ENCODE measurements around the gene CHCHD3. TPM values are rescaled to one million over a fixed set of nuclear protein-coding genes. Genes with fewer than 3 reads are reported as not detected.

CHCHD3 gene
- total RNA-seq, 1 donor from 2014 or later, result 42.6 TPM

DNA sequence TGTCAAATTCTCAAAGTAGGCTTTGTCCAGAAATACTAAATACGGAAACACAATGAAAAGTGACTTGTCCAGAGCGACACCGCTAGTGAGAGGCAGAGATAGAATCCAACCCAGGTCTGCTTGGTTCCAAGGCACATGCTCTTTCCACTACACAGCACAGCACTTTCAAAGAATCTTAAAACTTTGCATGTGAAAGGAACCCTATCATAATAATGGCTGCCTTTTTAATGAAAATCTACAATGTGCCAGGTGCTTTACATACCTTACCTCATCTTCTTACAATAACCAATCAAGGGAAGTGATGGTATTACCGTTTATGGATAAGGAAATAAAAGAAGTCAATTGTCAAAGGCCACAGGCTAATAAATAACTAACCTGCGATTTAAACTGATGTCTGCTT is 2.6 kb downstream of the CHCHD3 start:
- no peak for DNase-seq (ENCODE audit: low spot score)

DNA sequence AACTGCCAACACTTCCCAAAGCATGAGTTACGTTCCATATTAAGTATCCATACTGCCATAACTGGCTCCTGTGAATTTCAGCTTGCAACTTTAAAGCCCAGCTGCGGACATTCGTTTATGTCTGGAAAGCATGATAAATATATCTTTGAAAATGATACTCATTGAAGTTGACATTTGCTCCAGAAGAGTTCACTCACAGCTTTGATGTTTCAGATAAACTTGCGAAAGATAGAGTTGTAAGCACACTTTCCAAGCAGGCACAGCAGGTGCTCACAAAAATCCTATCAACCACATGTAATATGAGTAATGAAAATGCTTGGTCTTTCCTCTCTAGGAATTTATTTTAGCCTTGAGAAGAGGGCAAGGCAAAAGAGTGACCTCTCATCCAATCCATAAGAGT is 4.5 kb downstream of the CHCHD3 start:
- DNase-seq (ENCODE audit: low spot score), result no peak

DNA sequence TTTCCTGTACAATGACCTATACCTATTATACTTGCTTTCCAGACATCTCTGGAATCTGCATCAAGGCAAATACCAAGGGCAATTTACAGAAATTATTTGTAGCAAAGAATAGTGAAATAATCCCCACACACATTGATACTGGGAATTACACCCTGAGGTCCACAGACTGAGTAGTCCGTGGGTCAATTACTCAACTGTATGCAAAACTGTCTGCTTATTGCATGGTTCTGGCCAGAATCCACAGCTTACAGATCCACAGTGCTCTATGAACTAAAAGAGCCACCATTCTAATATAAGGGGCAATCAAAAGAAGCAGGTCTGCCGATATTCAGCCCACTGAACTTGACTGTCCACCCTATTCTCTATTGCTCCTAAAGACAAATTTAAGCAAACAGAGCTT is 5.7 kb downstream of the CHCHD3 start:
- no peak for DNase-seq (ENCODE audit: low spot score)

DNA sequence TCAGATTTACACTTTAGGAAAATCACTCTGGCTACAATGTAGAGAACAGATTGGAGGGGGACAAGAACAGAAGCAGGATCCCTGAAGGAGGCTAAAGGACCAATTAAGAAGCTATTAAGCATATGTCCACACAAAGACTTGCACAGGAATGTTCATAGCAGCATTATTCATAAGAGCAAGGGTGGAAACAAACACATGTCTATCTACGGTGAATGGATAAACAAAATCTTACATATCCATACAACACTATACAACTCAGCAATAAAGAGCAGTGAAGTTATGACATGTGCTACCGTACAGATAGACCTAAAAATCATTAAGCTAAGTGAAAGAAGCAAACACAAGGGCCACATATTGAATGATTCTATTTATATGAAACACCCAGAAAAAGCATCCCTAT is 10.4 kb downstream of the CHCHD3 start:
- DNase-seq (ENCODE audit: low spot score), result no peak

DNA sequence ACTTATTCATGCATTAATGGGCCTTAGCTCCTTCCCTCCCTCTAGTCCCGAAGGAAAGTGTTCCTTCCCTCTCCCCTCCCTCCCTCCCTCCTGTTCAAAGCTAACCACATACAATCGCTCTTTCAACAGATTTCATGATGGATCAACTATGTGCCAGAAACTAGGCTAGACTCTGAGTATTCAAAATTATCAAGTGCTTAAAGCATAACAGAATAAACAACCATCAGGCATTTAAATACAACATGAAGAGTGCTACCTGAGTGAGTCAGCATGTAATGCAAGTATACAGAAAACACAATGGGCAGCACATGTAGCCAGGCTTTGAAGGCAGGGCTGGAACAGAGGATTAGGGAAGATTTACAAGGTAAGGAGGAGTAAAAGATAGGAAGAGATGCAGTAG is 11.3 kb downstream of the CHCHD3 start:
- no peak for DNase-seq (ENCODE audit: low spot score)

DNA sequence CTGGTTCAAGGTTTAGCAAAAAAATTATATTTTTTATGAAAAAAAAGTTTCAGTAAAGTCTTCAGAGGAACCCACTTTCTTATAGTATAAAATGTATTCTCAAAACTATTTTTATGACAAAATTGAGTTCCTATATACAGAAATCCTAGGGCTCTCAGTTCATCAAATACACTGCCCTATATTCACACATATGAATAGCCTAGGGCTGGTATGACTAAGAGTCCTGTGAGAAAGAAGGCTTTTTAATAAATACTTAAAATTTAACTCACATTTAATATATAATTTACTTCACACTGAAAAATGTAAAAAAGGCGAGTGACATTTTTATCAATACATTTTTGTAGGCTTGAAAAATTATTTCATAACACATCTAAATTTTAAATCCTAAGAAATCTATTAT is 16.6 kb downstream of the CHCHD3 start:
- no peak for DNase-seq (ENCODE audit: low spot score)

DNA sequence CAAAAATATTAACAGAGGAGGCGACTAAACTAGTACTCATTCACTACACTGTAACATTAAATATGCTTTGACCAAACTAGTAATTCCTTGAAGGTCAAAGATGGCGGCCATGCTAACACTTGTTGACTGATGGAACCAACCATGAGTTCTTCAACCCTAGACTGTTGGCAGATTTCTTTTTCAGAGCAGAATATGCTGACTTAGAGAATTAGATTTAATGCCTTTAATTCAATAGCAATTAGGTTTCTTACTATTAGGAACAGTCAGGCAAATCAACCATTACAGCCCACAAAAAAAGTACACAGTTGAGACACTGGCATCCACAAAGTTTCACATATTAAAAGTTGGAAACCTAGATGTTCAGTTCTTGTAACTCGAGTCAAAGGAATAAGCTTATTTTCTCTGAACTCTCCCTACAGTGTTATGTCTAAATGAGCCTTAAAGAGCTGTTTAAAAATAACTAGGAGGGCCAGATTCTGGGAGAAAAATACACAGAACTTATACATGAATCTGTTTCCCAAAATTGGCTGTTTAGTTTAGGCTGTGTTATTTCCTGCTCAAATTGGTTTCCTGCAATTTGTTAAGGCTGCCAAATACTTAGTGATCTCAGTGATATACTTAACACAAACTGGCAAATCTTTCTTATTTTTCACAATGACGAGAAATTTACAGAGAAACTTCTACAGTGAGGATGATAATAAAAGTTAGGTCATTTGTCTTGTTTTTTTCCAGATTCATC is 17.6 kb downstream of the CHCHD3 start:
- DNase-seq (ENCODE audit: low spot score), result no peak

DNA sequence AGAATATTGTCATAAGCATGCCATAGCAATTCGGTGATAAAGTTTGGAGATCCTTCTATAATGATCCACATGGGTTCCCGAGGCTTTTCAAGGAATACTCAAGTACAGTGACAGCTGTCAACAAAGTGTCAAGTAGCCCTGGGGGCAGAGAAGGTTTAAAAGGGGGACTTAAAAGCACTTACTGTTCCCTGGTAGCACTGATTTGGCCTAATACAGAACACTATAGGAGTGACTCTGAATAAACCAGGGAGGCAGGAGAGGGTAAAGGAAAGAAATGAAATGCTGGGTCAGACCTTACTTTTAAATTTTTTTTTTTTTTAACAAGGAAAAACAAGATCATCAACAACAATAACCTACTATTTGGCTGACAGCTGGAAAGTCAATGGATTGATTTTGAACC is 20.1 kb downstream of the CHCHD3 start:
- no peak for DNase-seq (ENCODE audit: low spot score)

DNA sequence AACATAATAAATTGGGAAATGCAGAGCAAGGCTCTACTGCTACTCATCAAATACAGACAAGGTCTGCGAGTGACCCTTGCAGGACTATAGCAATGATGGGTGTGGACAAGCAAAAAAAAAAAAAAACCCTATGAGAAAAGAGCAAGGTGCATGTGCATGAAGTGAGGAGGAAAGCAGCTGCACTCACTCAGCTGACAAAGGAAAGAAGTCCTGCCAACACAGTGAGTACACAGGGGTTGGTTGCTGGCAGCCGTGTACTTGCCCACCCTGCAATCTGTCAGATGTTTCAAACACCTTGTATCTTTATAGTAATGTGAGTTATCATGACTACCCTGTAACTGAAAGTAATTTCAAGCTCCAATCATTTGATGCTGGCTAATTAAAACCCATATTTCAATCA is 20.5 kb downstream of the CHCHD3 start:
- no peak for DNase-seq (ENCODE audit: low spot score)

DNA sequence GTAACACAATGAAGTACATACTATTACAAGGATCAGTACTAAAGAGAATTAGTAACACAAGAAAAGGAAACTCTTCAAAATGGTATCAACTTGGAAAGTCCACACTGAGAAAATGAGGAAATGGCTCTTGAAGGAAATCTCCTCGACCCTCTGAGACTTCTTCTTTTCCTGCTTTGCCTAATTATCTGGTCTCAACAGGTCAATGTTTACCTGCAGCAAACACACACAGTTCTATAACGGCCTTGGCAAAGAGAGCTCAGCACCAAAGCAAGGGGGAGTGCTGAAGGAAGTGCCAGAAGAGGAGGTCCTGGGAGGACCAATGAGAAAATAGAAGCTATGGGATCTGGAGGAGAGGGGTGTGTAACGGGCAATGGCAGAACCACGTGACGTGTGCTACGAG is 21.9 kb downstream of the CHCHD3 start:
- DNase-seq (ENCODE audit: low spot score), result no peak

DNA sequence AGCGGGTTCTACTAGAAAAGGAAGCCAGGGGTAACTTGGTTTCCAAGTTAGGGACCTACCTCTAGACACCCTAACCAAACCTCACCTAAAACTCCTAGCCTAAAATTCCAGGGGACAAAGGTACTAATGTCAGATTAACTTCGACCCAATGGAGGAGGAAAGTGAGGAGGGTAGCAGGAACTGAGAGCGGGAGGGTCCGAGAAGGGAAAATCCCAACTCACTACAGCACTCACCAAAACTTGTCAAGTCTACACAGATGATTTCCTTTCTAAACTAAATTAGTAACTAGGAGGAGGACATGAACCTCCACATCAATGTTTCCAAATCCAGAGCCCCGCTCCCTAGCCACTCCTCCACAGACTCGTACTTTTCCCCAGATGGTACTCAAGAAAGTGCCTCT is 22.6 kb downstream of the CHCHD3 start:
- DNase-seq (ENCODE audit: low spot score), result no peak

DNA sequence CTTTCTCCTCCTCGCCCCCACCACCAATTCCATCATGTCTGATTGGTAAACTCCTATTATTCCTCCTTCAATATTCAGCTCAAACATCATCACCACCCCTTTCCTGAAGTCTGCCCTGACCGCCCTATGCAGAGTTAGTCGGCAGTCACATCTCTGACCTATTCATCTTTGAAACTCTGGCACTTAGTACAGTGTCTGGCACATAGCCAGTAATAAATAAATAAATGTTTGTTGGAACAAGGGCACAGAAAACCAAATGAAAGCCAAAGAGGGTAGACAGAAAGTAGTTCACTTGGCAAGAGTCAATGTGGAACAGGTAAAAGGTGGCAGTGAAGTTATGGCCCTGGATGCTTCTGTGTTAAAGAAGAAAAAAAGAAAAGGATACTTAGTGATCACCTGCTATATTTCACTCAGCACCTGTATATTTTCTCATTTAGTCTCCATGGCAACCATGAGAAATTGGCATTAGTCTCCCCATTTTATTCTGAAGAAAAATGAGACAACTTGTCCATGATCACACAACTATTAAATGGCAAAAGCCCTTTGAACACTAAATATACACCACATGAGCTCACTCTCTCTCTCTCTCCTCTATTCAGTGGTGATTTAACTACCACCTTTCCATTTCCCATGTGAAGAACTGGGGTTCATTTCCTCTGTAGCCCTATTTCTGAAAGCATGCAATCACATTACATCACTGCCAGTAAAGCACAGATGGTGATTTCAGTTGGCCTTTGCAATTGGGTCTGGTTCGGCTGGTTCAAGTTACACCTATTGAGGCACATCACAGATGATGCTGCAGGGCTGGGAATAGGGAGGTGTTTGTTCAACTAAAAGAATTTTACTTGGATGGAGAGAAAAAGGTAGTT is 25.3 kb downstream of the CHCHD3 start:
- DNase-seq (ENCODE audit: low spot score), result no peak

DNA sequence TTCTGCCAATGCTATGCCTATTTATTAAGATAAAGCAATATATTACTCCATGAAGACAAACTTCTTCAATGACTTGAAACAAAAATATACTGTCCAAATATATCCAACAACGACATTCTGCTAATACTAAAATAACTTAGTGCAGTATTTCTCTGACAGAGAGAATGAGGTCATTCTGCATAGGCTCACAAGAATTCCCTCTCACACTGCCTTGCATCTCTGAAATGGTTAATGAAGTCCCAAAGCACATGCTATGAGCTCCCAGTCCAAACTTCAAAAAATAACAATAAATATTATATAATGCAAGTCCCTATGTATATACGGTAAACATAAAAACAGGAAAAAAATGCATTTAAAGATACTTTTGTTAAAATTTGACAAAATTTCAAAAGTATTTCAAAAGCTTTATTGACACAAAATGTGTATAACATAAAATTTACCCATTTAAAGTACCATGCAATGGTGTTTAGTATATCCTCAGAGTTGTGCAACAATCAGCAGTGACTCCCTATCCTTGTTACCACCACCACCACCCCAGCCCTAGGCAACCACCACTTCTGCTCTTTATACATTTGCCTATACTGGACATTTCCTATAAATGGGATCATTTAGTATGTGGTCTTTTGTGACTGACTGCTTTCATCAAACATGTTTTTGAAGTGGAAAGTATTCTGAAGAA is 27.6 kb downstream of the CHCHD3 start:
- no peak for DNase-seq (ENCODE audit: low spot score)

DNA sequence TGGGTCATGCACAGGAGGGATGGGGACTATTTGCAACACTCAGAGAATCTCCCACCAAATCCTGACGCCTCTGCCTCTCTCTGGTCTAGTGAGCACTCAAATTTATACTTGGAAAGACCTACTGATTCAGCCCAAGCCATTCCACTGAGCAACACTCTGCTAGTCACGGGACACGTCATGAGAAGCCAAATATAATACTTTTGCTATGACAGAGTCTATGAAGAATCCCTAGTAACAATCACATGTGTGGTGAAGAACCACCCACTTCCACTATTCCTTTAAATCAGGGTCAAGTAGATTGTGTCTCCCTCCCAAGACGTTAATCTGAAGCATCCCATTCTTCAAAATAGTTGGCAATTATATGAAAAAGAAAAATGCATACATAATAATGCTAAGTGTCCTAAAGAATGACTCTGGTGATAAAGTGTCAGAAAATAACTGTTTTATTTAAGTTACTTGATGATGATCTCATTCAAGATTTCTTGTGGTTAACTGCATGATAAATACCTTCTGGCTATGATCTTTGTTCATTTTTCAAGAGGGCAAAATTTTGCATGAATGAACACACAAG is 28.5 kb downstream of the CHCHD3 start:
- DNase-seq (ENCODE audit: low spot score), result no peak

DNA sequence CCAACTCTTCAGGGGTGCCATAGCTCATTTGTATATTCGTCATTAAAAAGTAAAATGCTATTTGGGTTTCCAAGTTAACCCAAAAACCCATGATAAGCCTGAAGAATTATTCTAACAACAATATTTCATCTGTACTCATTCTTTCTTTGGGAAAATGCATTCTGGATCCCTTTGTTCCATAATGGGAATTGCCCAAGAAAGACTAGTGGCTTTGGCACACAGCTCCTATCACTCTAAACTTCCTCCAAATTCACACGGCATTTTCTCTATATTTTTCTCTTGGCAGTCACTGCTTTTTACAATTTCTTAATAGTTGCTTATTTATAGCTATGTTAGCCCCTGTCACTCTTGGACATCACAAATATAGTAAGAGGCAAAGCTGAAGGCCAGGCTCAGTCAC is 29.1 kb downstream of the CHCHD3 start:
- DNase-seq (ENCODE audit: low spot score), result no peak

DNA sequence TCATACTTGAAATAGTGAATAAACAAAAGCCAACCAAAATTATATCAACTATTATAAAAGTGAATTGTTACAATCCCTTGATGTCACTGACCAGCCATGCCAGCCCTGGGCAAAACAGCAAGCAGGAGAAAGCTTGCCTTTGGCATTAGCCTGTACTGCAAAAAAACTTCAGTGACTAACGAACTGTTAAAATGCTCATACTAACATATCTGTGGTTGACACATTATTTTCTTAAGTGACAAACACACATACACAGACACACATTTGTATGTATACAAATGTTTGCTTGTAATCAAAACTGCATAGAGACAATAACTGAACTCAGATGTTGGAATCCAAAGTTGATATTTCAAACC is 29.5 kb downstream of the CHCHD3 start:
- no peak for DNase-seq (ENCODE audit: low spot score)

DNA sequence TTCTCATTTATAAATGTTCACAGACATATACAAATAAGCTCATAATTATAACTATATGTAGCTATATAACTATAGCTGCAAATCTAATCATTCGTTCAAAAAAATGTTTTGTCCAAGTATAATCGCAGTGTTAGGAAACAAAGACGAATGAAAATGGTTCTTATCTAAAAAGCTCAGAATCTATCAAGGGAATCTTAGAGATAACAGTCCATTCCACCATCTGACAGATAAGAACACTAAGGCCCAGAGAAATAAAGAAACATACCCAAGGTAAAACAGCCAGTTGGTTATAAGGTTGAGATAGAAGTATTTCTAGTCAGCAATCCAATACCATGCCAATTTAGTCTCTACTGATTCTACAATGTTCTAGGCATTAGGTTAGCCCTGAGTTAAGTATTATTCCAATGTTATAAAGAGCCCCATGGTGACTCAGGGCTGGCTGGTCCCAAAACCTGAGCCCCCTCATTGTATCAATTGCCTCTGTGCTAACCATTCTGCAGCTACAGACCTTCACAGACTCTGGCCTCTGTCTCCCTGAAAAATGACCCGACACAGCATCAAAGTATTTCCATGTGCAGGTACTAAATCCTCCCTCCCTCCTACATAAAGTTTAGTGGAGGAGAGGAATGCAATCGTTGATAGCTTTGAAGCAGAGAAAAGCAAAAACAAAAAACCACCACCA is 30.0 kb downstream of the CHCHD3 start:
- no peak for DNase-seq (ENCODE audit: low spot score)

DNA sequence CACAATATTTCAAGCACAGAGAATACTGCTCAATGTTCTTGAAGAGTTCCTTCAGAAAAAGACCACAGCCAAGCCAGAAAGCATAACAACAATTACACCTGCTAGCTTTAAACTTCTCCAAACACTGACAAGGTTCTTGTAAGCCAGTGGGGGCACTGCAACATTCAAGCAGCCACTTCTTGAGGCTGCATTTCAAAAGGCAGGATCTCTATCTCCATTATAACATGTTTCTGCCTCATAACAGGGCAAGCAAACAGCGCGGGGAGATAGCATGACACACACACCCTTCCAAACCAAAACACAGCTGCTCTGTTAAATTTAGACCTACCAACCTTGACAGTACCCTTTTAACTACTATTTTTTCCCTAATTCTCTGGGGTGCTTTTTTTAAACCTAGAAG is 30.8 kb downstream of the CHCHD3 start:
- DNase-seq (ENCODE audit: low spot score), result no peak

DNA sequence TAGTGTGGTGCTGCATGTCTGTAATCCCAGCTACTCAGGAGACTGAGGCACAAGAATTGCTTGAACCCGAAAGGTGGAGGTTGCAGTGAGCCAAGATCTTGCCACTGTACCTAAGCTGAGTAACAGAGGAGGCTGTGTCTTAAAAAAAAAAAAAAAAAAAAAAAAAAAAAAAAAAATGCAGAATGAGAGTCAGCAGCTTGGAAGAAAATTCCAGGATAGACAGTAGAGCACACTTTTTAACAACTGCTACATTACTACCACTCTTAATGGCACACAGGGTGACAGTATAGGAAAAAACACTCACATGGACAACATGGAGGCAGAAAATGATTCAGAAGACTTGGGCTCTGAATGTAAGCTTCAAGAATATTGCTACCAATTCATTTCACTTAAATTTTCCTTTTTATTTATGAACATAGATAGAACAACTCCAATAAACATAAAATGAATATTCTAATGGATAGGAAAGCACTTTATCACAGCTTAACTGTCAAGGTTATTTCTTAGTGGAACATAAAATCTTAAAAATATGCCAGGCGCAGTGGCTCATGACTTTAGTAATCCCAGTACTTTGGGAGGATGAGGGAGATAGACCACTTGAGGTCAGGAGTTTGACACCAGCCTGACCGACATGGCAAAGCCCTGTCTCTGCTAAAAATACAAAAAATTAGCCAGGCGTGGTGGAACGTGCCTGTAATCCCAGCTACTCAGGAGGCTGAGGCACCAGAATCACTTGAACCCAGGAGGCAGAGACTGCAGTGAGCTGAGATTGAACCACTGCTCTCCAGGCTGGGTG is 31.5 kb downstream of the CHCHD3 start:
- peak; percentile 47 for DNase-seq (ENCODE audit: low spot score)

DNA sequence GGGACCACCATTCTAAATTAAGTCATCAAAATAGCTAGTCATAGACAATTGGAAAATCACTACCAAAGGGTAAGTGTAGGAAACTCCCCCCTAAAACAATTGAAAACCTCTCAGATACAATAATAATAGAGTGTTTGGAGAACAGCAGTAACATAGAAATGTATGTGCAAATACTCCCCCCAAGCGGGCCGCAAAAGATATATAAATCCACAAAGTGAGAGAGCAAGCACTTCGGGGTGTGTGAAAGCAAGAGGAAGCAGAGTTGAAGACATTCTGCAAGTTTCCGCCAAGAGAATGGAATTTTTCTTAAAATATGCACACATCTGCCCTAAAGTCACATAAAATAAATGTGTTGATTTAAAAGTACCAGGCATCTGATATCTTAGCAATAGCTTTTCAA is 33.3 kb downstream of the CHCHD3 start:
- DNase-seq (ENCODE audit: low spot score), result no peak

DNA sequence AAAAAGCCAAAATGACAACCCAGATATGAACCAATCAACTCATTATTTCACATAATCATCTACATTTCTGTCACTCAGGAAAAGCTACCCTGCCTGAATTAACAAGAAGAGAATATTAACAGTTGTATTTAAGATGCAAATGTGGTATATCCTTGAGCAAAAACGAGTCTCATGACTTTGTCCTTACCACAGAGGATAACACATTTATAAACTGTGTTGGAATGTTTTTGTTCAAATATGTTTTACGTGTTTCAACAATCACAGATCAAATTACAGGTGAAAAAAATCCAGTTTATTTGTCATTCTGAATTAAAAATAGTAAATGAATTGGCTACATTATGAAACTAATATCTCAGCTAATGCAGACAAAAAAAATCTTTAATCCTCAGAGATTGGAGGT is 34.6 kb downstream of the CHCHD3 start:
- DNase-seq (ENCODE audit: low spot score), result no peak

Data from umbilical cord (tissue), 2 donors.